Measurements from ENCODE around the gene VAMP5. TPM values are rescaled to one million over a fixed set of nuclear protein-coding genes. Genes with fewer than 3 reads are reported as not detected.

The VAMP5 gene
- total and polyA plus RNA-seq, 2 experiments from 2014 or later = 2.7 to 36.1 TPM

DNA sequence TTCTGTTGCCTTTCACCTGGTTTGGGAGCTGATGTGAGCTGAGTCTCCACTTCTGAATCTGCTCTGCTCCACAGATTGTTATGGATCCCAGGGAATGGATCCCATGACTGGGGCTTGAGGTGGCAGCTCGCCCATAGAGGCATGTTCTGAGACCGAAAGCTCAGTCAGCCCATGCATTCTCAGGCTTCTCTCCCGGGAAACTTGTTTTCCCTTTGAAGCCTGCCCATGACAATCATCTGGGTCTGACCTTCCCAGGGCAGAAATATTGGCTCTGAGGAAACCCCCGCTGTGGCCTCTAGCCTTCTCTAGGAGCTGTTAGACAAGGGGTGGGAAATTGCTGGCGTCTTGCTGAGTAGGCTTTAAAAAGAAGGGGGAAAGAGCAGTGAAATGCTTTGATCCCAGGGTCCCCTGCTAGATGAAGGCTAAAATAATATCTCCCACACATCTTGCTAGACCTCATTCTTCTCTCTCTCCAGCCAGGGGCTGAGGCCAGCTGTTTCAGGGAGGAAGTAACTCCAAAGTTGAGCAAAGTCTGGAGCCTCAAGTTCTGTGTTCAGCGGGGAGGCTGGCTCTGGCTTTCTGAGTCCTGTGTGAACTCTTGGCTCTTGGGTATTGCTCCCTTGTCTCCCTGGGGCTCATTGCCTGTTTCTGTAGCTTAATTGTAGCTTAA is 4.8 kb upstream of the VAMP5 start:
- Histone ChIP-seq H3K9me3 (ENCODE audit: low read depth) (no peaks in the 10 kb centered on the region), H4K20me1 (ENCODE audit: insufficient read depth, poor library complexity, severe bottlenecking) (no peaks in the 10 kb centered on the region), H3K27ac (peak overlapping the region; percentile 94), H3K9me2 (replicated peaks; ENCODE audit: insufficient read depth) (no peaks in the 10 kb centered on the region), H3K4me2 (peak overlapping the region; percentile 92), H3K4me3 (peak overlapping the region; percentile 5), H3K36me3 (replicated peaks; ENCODE audit: insufficient read depth, low read depth) (no peaks in the 10 kb centered on the region), H3K79me2 (peaks cover 24% of the 10 kb centered on the region), H3K4me1 (ENCODE audit: insufficient read depth) (peaks cover 38% of the 10 kb centered on the region), H2AFZ (peak overlapping the region; percentile 25), H3K27me3 (no peaks in the 10 kb centered on the region)
- DNase-seq (ENCODE audit: low spot score) = no peak
- 51% methylated on average over 6 of the region's 6 CpGs for WGBS (ENCODE audit: low lambda C conversion rate, missing lambda C conversion rate)
- no peak for TF ChIP-seq EZH2 (IDR thresholded peaks at IDR 0.05; ENCODE audit: borderline replicate concordance)
- TF ChIP-seq EZH2phosphoT487 (IDR thresholded peaks at IDR 0.05; ENCODE audit: low read depth, severe bottlenecking, unreplicated experiment) = no peak
- TF ChIP-seq, protein P1, sequence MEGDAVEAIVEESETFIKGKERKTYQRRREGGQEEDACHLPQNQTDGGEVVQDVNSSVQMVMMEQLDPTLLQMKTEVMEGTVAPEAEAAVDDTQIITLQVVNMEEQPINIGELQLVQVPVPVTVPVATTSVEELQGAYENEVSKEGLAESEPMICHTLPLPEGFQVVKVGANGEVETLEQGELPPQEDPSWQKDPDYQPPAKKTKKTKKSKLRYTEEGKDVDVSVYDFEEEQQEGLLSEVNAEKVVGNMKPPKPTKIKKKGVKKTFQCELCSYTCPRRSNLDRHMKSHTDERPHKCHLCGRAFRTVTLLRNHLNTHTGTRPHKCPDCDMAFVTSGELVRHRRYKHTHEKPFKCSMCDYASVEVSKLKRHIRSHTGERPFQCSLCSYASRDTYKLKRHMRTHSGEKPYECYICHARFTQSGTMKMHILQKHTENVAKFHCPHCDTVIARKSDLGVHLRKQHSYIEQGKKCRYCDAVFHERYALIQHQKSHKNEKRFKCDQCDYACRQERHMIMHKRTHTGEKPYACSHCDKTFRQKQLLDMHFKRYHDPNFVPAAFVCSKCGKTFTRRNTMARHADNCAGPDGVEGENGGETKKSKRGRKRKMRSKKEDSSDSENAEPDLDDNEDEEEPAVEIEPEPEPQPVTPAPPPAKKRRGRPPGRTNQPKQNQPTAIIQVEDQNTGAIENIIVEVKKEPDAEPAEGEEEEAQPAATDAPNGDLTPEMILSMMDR (IDR thresholded peaks at IDR 0.05; ENCODE audit: poor library complexity) = no peak

DNA sequence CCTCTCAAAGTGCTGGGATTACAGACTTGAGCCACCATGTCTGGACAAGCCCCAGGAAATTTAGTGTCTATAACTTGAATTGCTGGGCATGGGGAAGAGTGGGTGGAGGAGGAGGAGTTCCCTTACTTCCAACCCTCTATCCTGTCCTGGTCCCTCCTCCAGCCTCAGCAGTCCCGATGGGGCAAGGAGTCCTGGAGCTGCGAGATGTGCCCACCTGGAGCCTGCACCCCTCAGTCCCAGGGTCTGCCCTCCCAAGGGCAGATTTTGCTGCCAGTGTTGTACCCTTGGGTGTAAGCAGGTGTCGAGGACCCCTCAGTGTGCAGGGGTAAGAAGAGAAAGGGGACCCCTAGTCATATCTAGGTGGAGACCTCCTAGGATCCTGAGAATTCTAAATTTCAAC is 4.0 kb upstream of the VAMP5 start:
- Histone ChIP-seq H3K9me2 (replicated peaks; ENCODE audit: insufficient read depth) (no peaks in the 10 kb centered on the region), H3K4me1 (ENCODE audit: insufficient read depth) (peaks cover 43% of the 10 kb centered on the region), H3K9me3 (ENCODE audit: low read depth) (no peaks in the 10 kb centered on the region), H3K27me3 (no peaks in the 10 kb centered on the region), H3K4me3 (no peak overlapping the region), H3K4me2 (peak overlapping the region; percentile 92), H3K27ac (no peak overlapping the region), H4K20me1 (ENCODE audit: insufficient read depth, poor library complexity, severe bottlenecking) (no peaks in the 10 kb centered on the region), H2AFZ (no peak overlapping the region), H3K36me3 (replicated peaks; ENCODE audit: insufficient read depth, low read depth) (no peaks in the 10 kb centered on the region), H3K79me2 (peaks cover 24% of the 10 kb centered on the region)
- 89% methylated on average over 3 of the region's 3 CpGs for WGBS (ENCODE audit: low lambda C conversion rate, missing lambda C conversion rate)
- TF ChIP-seq, protein P1 (IDR thresholded peaks at IDR 0.05; ENCODE audit: poor library complexity) = no peak
- TF ChIP-seq EZH2 (IDR thresholded peaks at IDR 0.05; ENCODE audit: borderline replicate concordance) = no peak
- TF ChIP-seq EZH2phosphoT487 (IDR thresholded peaks at IDR 0.05; ENCODE audit: low read depth, severe bottlenecking, unreplicated experiment) = no peak
- DNase-seq (ENCODE audit: low spot score) = no peak

DNA sequence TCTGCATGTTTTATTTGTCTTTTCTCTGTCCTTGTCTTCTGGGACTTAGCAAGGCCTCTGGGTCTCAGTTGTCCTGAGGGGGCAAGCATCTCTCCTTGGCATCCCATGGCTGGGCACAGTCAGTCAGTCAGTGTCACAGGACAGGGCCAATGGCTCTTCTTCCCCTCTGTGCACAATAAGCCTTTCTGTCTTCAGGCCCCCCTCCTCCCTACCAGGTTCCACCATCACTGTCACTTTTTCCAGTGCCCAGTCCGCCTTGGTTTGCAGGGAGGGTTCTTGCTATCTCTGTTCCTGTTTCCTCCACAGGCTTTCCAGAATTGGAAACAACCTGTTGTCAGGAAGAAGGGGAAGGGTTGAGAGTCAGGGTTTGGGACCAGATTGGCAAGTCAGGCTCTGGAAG is 1.7 kb upstream of the VAMP5 start:
- WGBS (ENCODE audit: low lambda C conversion rate, missing lambda C conversion rate) = 86% methylated on average over 1 of the region's 1 CpG
- Histone ChIP-seq H3K4me1 (ENCODE audit: insufficient read depth) (peaks cover 41% of the 10 kb centered on the region), H3K27ac (no peak overlapping the region)

More for the DNA sequence above, 1.7 kb upstream of the VAMP5 start:
- no peaks in the 10 kb centered on the region for H3K9me2 ChIP-seq (replicated peaks; ENCODE audit: insufficient read depth)
- no peak for DNase-seq (ENCODE audit: low spot score)
- H4K20me1 ChIP-seq (ENCODE audit: insufficient read depth, poor library complexity, severe bottlenecking) = no peaks in the 10 kb centered on the region
- no peak overlapping the region for H3K4me2 ChIP-seq
- no peaks in the 10 kb centered on the region for H3K27me3 ChIP-seq
- TF ChIP-seq, protein P1 (IDR thresholded peaks at IDR 0.05; ENCODE audit: poor library complexity) = no peak
- no peak for TF ChIP-seq EZH2phosphoT487 (IDR thresholded peaks at IDR 0.05; ENCODE audit: low read depth, severe bottlenecking, unreplicated experiment)
- no peak for TF ChIP-seq EZH2 (IDR thresholded peaks at IDR 0.05; ENCODE audit: borderline replicate concordance)
- no peak overlapping the region for H3K4me3 ChIP-seq
- H3K79me2 ChIP-seq = peaks cover 24% of the 10 kb centered on the region
- no peak overlapping the region for H2AFZ ChIP-seq
- no peaks in the 10 kb centered on the region for H3K36me3 ChIP-seq (replicated peaks; ENCODE audit: insufficient read depth, low read depth)
- no peaks in the 10 kb centered on the region for H3K9me3 ChIP-seq (ENCODE audit: low read depth)

Measured in hepatocyte (in vitro differentiated cells).